ENCODE measurements around the gene BMERB1.

GRCh38 chr16:15460601-15461000 is 26.2 kb downstream of the BMERB1 start:
- no peak for TF ChIP-seq POLR2A (IDR thresholded peaks at IDR 0.05)
- TF ChIP-seq CTCF (IDR thresholded peaks at IDR 0.05) = no peak
